GM23248 (cell line): ENCODE results near the gene CHRNB4.

Experiments used
- EZH2 ChIP-seq: fragments of 200-600 bp; sonication (generic); IDR thresholded peaks from 2 replicates; pipeline ENCODE4 v1.6.1; 2018; ENCODE audit warnings: antibody characterized with exemption, mild to moderate bottlenecking; ENCODE audit not compliant: insufficient read depth, poor library complexity, severe bottlenecking
- EZH2phosphoT487 ChIP-seq: fragments of 200-600 bp; sonication (generic); IDR thresholded peaks from 2 replicates; pipeline ENCODE4 v1.6.1; 2018; ENCODE audit warnings: antibody characterized with exemption, moderate library complexity, mild to moderate bottlenecking, low read depth; ENCODE audit not compliant: insufficient read depth

GRCh38 chr15:78667578-78668236 is 26.7 kb upstream of the CHRNB4 start:
- TF ChIP-seq EZH2 = no peak
- no peak for TF ChIP-seq EZH2phosphoT487
